ENCODE data around the gene PAH.
A peak's percentile ranks its signal among the peaks of the same experiment; 100 is the strongest.

PAH gene

GRCh38 chr12:102917026-102917787, at the start of gene PAH:
Gene PAH, minus strand, starts transcription at chr12:102917244. Its CDS starts 114 bp downstream, at chr12:102917130.
- DNase-seq, result no peak

GRCh38 chr12:102966200-102966863, 49.3 kb upstream of the PAH start:
- no peak for DNase-seq

- no peak for DNase-seq
These were observed 48.5 kb upstream of the PAH start for GRCh38 chr12:102965281-102966155.

DNA sequence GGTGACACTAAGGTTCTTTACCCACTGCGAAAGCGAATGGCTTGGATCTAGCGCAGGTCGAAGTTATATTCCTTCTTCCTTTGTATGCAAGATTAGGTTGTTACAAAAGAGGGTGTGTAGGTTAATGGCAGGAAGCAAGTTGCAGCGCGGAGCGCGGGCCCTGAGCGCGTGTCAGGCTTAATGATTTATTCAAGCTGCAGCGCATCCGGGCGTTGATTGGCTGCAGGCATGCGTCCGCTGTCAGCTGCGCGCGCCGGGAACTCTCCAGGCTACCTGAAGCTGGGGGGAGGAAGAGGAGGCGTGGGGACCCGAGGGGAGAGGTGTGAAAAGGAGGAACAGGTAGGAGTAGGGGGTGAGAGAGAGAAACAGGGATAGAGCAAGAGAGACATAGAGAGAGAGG, 47.8 kb upstream of the PAH start:
- DNase-seq, result no peak

- DNase-seq, result no peak
These were observed 46.8 kb upstream of the PAH start for GRCh38 chr12:102963796-102964195.

DNA sequence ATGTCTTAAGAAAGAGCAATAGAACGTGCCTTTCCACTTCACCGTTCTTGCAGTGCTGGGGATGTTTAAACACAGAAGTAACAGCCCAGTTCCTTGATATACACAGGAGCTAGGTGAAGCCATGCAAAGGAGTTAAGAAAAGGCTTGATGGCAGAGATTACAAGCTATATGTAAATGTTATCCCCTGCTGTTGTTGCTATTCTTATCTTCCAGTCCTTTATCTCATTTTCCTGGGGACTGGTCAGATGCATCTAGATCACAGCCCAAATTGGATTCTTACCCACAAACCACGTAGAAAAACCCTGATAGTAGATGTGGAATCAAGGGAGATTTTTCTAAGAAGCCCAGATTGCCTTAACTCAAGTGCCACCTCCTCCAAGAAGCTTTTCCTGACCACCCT, 45.9 kb upstream of the PAH start:
- no peak for DNase-seq

DNA sequence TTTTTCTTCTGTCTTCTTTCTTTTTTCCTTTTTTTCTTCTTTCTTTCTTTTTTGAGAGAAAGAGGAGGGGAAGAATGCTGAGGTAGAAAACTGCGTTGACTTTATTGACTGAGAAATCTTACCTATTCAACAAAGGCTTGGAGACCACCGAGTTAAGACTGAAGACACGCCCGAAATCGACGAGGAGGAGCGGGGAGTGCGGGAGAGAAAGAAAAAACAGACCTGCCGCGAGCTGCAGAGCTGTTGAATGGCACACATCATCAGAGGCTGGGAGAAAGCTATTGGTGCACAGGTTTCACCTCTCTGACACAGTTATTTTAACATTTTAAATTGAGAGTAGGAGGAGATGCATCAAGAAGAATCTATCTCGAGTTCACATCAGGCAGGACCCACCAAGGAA, 45.5 kb upstream of the PAH start:
- no peak for DNase-seq

DNA sequence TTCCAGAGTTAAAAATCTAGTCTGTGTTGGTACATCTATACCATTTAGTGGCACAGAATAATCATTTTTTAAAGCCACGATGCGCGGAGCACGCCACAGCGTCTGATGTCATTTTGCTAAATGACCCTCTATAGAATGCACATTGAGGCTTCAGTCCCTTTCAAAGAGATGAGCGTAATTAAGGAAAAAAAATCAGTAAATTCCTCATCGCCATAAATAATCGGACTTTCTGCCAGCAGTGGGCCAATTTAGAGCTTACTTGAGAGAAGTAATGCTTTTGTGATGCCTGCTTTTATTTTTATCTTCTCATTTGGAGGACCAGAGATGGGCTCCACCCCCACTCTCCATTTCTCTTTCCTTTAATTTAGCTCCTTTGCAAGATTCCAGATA, 44.4 kb upstream of the PAH start:
- DNase-seq, result no peak

DNA sequence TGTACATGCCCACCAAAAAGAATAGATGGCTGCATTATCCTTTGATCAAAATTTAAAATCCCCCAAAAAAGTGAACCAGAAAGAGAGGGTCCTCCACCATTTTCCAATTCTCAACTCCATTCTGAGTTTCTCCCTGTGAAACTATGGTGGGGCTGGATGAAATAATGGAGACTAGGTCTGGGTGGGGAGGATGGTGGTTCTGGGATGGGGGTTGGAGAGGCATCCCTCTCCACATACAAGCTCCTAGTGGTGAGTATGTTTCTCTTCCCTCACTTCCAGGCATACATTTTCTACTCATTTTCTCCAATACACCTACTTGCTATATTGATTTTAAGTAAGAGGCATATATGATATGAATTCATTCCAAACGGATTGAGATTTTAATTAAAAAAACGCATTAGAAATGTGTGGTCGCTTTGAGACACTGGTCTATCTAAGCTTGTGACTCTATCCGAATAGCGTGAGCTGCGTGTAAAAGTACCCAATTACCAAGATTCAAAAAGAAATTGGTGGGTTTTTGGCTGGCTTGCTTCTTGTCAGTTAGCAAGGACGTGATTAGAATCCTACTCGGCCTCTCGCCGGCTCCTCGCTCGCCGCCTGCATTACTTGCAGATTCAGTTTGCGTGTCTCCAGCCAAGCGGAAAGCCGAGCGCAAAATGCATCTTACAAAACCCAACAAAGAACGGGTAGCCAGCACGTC, 43.9 kb upstream of the PAH start:
- DNase-seq, result no peak

GRCh38 chr12:102959391-102959790, 42.3 kb upstream of the PAH start:
- no peak for DNase-seq

- DNase-seq, result no peak
These were observed 41.8 kb upstream of the PAH start for GRCh38 chr12:102958830-102959176.

DNA sequence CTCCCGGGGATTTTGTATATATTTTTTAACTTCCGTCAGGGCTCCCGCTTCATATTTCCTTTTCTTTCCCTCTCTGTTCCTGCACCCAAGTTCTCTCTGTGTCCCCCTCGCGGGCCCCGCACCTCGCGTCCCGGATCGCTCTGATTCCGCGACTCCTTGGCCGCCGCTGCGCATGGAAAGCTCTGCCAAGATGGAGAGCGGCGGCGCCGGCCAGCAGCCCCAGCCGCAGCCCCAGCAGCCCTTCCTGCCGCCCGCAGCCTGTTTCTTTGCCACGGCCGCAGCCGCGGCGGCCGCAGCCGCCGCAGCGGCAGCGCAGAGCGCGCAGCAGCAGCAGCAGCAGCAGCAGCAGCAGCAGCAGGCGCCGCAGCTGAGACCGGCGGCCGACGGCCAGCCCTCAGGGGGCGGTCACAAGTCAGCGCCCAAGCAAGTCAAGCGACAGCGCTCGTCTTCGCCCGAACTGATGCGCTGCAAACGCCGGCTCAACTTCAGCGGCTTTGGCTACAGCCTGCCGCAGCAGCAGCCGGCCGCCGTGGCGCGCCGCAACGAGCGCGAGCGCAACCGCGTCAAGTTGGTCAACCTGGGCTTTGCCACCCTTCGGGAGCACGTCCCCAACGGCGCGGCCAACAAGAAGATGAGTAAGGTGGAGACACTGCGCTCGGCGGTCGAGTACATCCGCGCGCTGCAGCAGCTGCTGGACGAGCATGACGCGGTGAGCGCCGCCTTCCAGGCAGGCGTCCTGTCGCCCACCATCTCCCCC, 41.2 kb upstream of the PAH start:
- peak; percentile 5 for DNase-seq

- DNase-seq, result no peak
These were observed 40.5 kb upstream of the PAH start, which contains the start of gene ASCL1 for GRCh38 chr12:102957339-102958050. Gene ASCL1, plus strand, starts transcription at chr12:102957674. Its CDS starts 571 bp downstream, at chr12:102958245.

DNA sequence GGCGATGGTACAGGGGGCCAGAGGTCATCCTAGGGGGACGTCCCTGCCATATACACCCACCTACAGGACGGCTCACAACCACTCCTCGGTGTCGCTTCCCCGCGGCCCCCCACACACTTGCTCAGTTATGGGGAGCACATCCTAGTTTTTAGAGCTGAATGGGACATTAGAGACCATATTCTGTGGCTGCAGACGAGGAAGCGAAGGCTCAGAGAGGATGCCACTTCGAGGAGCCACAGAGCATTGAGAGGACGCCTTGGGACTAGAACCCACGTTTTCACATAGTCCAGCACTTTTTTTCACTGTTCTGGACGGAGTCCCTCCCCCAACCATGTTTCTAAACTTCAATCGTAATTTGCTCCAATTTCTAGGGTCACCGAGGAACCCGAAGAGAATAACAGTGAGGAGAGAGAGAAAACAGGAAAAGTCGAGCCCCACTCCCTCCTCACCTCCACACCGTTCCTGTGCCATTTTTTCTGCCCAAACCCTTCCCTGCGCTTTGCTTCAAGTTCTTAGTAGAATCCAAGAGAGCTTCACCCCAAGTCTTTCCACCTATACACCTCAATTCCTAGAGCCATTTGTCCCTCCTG, 39.8 kb upstream of the PAH start:
- no peak for DNase-seq

DNA sequence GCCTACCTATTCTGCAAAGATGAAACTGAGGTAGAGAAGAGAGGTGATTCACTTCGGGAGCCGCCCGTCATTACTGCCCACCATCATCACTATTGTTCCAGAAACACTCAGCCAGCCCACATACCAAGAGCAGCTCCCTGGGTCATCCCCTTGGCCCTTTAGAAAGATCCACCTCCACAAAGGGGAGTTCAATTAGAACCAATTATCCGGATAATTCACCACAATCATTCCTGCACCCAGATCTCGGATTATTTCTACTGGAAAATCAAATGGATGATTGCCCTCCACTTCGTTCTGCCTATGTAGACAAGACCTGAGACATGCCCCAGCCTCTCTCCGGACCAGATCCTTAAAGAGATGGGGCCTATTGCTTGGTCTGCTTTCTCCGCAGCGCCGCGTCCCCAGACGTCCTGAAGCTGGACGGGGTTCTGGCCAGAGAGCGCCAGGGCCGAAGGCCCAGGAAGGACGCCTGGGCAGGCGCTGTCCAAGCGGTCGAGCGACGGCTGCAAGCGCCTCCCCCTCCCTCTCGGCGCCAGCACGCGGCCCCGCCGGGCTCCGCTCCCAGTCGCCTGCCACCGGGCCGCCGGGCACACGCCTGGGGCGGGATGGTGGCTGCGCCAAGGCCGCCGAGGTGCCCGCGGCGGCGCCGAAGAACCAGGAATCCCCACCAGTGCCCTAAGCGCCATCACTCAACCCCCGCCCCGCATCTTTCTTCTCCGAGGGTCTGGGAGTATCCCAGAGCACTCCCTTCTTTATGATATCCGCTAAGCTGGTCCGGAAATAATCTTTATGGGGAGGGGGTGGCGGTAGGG, 39.1 kb upstream of the PAH start:
- no peak for DNase-seq

DNA sequence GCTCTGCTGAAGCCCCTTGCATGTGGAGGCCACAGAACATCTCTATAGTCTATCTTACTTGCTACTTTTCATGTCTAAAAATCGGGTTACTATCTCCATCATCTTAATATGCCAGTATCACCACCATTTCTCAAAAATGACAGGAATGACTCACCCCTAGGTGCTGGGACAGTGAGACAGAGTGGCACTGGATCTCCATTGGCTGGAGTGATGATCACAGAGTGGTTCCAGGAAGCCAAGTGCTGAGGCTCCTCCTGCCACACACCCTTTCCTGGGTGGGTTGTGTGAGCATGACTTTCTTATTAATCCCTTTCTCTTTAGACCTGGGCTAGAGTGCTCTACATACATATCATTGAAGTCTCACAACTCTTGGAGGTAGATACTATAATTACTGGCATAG, 37.1 kb upstream of the PAH start:
- DNase-seq, result no peak

GRCh38 chr12:102953221-102953620, 36.2 kb upstream of the PAH start:
- no peak for DNase-seq

- no peak for DNase-seq
These were observed 34.8 kb upstream of the PAH start for GRCh38 chr12:102951841-102952240.

DNA sequence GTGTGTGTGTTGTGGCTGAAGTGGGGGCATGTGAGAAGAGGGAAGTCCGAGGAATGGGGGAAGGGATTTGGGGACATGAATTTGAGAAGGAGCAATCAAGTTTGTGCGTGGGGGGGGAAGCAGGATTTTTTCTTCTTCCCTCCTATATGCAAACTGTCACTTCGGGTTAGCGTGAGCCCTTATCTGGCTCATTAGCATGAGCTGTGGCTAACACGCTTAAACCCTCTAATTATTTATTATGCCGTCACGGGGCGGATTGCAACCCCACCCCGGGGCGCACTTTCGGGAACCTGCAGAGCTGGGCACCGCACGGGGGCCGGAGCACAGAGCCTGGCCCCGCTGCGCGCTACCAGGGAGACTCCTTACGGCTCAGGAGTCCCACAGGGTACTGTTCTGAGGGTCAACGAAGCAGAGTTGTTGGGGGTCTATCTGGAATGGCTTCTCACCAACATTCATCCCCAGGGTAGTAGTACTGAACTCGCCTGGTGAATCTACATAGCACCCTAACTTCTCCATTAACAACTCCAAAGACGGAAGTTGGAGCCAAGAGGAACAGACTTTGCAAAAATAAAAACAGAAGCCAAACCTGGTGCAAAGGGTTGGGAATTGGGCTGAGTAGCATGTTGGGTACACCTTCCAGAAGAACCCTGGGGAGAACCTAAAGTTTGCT, 34.0 kb upstream of the PAH start:
- DNase-seq, result no peak
